SK-MEL-5 (cell line): ENCODE data around the gene ACAA2. TPM values are rescaled to one million over a fixed set of nuclear protein-coding genes. Genes with fewer than 3 reads are reported as not detected.
"Not testable (repeated sequence)": the region's sequence is repeated elsewhere in the genome, so short reads cannot be mapped to it uniquely, and the experiment has no call there.

Experiments
- DNase-seq: peaks from one replicate; pipeline ENCODE4 v3.0.0-alpha.2; 2016; ENCODE audit warnings: low read depth, low spot score
- in situ Hi-C: cut with HindIII; loops from 2 replicates; pipeline ENCODE4 v1.10.0; 2016; ENCODE audit warnings: low sequenced_read_pairs, high pct_unique_total_duplicates, low pct_unique_long_range_greater_than_20kb
- total RNA-seq: library from RNA; depleted of rRNA; stranded (reverse); fragments of >200 nt; shearing (Covaris generic); gene quantifications from 2 replicates; pipeline ENCODE4 v1.2.3, GENCODE V29; 2014

Gene ACAA2
- total RNA-seq, 1 experiment from 2014 or later = 59.0 TPM

GRCh38 chr18:49789560-49790134, 23.7 kb downstream of the ACAA2 start:
- in situ Hi-C loops = not testable (repeated sequence)

GRCh38 chr18:49788327-49788898, 24.9 kb downstream of the ACAA2 start:
- DNase-seq = no peak

More at GRCh38 chr18:49789560-49790134, 23.7 kb downstream of the ACAA2 start:
- DNase-seq = not testable (repeated sequence)

GRCh38 chr18:49786019-49786720, 27.2 kb downstream of the ACAA2 start:
- in situ Hi-C loops = no loop called here
- no peak for DNase-seq

More at GRCh38 chr18:49788327-49788898, 24.9 kb downstream of the ACAA2 start:
- in situ Hi-C loops = no loop called here

GRCh38 chr18:49784427-49785185, 28.7 kb downstream of the ACAA2 start:
- no peak for DNase-seq
- in situ Hi-C loops = no loop called here

- in situ Hi-C loops, DNase-seq: not testable (repeated sequence)
These were observed 29.7 kb downstream of the ACAA2 start for GRCh38 chr18:49783631-49784030.

- in situ Hi-C loops = no loop called here
- no peak for DNase-seq
These were observed 34.4 kb downstream of the ACAA2 start for GRCh38 chr18:49778826-49779465.

GRCh38 chr18:49769047-49769728, 44.1 kb downstream of the ACAA2 start:
- in situ Hi-C loops = no loop called here
- no peak for DNase-seq

GRCh38 chr18:49768051-49768391, 45.3 kb downstream of the ACAA2 start:
- in situ Hi-C loops = no loop called here
- DNase-seq = peak; percentile 32

- in situ Hi-C loops = no loop called here
- no peak for DNase-seq
These were observed 46.0 kb downstream of the ACAA2 start for GRCh38 chr18:49767111-49768050.

GRCh38 chr18:49766646-49767045, 46.7 kb downstream of the ACAA2 start:
- in situ Hi-C loops = no loop called here
- DNase-seq = no peak

- in situ Hi-C loops = no loop called here
- DNase-seq = no peak
These were observed 49.3 kb downstream of the ACAA2 start for GRCh38 chr18:49764032-49764431.

GRCh38 chr18:49763590-49763989, 49.7 kb downstream of the ACAA2 start:
- no peak for DNase-seq
- in situ Hi-C loops = no loop called here

GRCh38 chr18:49762191-49763077, 50.9 kb downstream of the ACAA2 start:
- in situ Hi-C loops = no loop called here

GRCh38 chr18:49761771-49762170, 51.6 kb downstream of the ACAA2 start:
- in situ Hi-C loops = no loop called here

More at GRCh38 chr18:49762191-49763077, 50.9 kb downstream of the ACAA2 start:
- no peak for DNase-seq

GRCh38 chr18:49758263-49758610, 55.1 kb downstream of the ACAA2 start:
- DNase-seq = no peak
- in situ Hi-C loops = no loop called here

More at GRCh38 chr18:49761771-49762170, 51.6 kb downstream of the ACAA2 start:
- DNase-seq = no peak
